ENCODE measurements around the gene HELLS. TPM values are rescaled to one million over a fixed set of nuclear protein-coding genes. Genes with fewer than 3 reads are reported as not detected.
"Not testable (repeated sequence)": the region's sequence is repeated elsewhere in the genome, so short reads cannot be mapped to it uniquely, and the experiment has no call there.

Gene HELLS
- total RNA-seq, 2 donors from 2014 or later = 3.0 to 3.9 TPM

DNA sequence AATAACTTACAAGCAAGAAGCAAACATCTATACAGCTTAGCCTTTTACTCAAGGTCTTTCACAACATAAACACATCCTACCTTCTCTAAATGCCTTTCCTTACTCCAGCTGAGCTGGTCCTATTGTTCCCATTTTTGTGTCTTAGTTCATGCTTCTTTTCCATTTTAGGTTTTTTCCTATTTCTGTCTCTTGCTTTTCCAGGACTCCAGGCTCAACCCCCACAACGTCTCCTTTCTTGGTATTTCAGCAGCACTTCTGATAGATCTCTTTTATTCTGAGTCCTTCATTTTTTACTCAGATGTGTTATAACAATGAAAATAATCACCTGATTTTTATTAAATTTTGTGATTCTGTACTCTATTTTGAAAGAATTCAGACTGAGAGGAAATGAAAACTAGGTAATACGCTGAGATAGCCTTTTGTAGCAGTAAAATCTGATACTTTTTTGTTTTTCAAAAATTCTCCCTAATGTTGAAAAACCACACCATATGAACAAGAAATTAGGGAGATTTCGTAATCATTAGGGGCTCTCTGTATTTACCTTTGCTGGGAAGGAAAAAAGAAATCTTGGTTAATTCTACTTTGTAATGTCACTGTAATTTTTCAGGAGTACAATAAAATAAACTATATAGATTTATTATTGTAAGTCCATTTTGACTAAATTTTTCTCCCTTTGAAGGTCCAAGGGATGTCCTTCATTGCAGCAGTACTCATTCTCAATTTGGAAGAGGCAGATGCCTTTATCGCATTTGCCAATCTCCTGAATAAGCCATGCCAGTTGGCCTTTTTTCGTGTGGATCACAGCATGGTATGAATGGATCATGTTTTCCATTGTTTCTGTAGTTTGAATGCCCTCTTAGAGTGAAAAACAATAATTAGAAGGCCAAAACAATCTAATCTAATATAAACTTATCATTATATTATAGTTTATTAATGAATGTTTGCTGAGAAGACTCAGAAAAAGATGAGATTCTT, 24.0 kb upstream of the HELLS start:
- DNase-seq (no peak), ATAC-seq (no peak)
- Histone ChIP-seq H3K9me3 (no peaks in the 10 kb centered on the region), H3K4me3 (no peak overlapping the region), H3K36me3 (replicated peaks in 1 of 2; ENCODE audit: insufficient read depth in 1 of 2, low read depth in 2 of 2) (peaks cover 0 to 3% of the 10 kb centered on the region in 2 donors), H3K27ac (no peak overlapping the region), H3K27me3 (no peaks in the 10 kb centered on the region), H3K4me1 (no peaks in the 10 kb centered on the region)
- 83 to 94% methylated on average over 5 of the region's 5 CpGs for WGBS, 2 donors
- intact Hi-C loops (cut with DNase I) = no loop called here
- TF ChIP-seq CTCF (IDR thresholded peaks at IDR 0.05) (no peak), POLR2A (IDR thresholded peaks at IDR 0.05) (no peak)

DNA sequence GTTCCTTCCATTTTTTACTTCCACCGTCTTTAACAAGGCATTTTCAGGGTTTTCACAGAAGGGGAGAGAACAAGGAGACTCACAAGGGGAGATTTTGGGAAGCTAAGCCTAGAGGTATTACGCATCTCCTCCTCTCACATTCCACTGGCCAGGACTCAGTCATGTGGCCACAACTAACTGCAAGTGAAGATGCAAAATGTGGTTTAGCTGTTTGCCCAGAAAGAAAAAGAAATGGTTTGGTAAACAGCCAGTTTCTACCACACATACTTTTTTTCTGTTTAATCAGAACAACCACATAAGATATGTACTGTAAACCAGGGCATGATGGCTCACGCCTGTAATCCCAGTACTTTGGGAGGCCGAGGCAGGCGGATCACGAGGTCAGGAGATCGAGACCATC, 21.4 kb upstream of the HELLS start:
- Histone ChIP-seq H3K27ac (no peak overlapping the region), H3K27me3 (no peaks in the 10 kb centered on the region), H3K9me3 (no peaks in the 10 kb centered on the region), H3K4me1 (no peaks in the 10 kb centered on the region), H3K36me3 (replicated peaks in 1 of 2; ENCODE audit: insufficient read depth in 1 of 2, low read depth in 2 of 2) (peaks cover 0 to 5% of the 10 kb centered on the region in 2 donors), H3K4me3 (no peak overlapping the region)
- 93 to 97% methylated on average over 7 of the region's 7 CpGs for WGBS, 2 donors
- TF ChIP-seq CTCF (IDR thresholded peaks at IDR 0.05) (no peak), POLR2A (IDR thresholded peaks at IDR 0.05) (no peak)
- ATAC-seq (no peak), DNase-seq (no peak)
- intact Hi-C loops (cut with DNase I) = no loop called here

- DNase-seq (no peak), ATAC-seq (no peak)
- 96 to 98% methylated on average over 5 of the region's 5 CpGs for WGBS, 2 donors
- no peaks in the 10 kb centered on the region for H3K4me1 ChIP-seq
- peaks cover 0 to 5% of the 10 kb centered on the region in 2 donors for H3K36me3 ChIP-seq (replicated peaks in 1 of 2; ENCODE audit: insufficient read depth in 1 of 2, low read depth in 2 of 2)
- H3K27ac ChIP-seq = no peak overlapping the region
- TF ChIP-seq POLR2A (IDR thresholded peaks at IDR 0.05) = no peak
- no peak for TF ChIP-seq CTCF (IDR thresholded peaks at IDR 0.05)
- no peaks in the 10 kb centered on the region for H3K27me3 ChIP-seq
- H3K9me3 ChIP-seq = no peaks in the 10 kb centered on the region
- intact Hi-C loops (cut with DNase I) = no loop called here
- no peak overlapping the region for H3K4me3 ChIP-seq
Measured at GRCh38 chr10:94524711-94525110, 20.9 kb upstream of the HELLS start.

GRCh38 chr10:94531550-94531949, 14.0 kb upstream of the HELLS start:
- H3K36me3 ChIP-seq (replicated peaks in 1 of 2; ENCODE audit: insufficient read depth in 1 of 2, low read depth in 2 of 2); intact Hi-C loops (cut with DNase I); H3K4me3 ChIP-seq; ATAC-seq; H3K27me3 ChIP-seq; H3K27ac ChIP-seq; H3K4me1 ChIP-seq; DNase-seq; H3K9me3 ChIP-seq: not testable (repeated sequence)

DNA sequence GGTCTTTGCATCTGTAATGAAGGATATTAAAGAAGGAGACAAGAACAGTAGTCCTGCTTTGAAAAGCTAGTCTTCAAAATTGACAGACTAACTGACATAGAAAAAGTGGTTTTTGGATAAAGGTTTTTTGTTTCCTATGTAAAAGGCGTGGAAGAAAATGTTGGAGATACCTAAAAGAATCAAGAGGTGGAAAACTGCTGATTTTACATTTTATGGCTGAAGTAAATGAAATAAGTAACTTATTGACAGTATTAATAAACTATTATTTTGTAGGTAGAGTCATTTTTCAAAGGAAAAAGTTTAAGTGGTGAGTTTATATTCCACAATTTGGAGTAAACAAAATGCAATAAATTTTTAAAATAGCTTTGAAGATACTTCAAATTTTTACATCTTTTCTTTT, 12.6 kb upstream of the HELLS start:
- H3K4me3 ChIP-seq = no peak overlapping the region
- WGBS, 2 donors = 93 to 97% methylated on average over 1 of the region's 1 CpG
- H3K9me3 ChIP-seq = peaks cover 0 to 4% (median 0%) of the 10 kb centered on the region in 3 donors
- H3K27me3 ChIP-seq = no peaks in the 10 kb centered on the region
- H3K27ac ChIP-seq = no peak overlapping the region
- intact Hi-C loops (cut with DNase I) = no loop called here
- peaks cover 0 to 6% of the 10 kb centered on the region in 2 donors for H3K36me3 ChIP-seq (replicated peaks in 1 of 2; ENCODE audit: insufficient read depth in 1 of 2, low read depth in 2 of 2)
- H3K4me1 ChIP-seq = no peaks in the 10 kb centered on the region
- DNase-seq (no peak), ATAC-seq (no peak)
- TF ChIP-seq CTCF (IDR thresholded peaks at IDR 0.05) (no peak), POLR2A (IDR thresholded peaks at IDR 0.05) (no peak)

DNA sequence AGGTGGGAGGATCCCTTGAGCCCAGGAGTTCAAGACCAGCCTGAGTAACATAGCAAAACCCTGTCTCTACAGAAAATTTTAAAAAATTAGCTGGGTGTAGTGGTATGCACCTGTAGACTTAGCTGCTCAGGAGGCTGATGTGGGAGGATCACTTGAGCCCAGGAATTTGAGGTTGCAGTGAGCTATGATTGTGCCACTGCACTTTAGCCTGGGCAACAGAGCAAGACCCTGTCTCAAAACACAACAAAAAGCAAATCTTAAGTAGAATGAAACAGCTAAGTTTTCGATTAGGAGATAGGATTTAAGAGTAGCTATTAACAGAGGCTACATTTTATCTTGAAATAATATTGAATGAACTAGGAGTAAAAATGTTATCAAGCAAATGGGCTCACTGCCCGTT, 3.3 kb upstream of the HELLS start:
- not testable (repeated sequence) for DNase-seq
- 31 to 48% methylated on average over 2 of the region's 2 CpGs for WGBS, 2 donors
- H3K4me1 ChIP-seq = peaks cover 21% of the 10 kb centered on the region

More for the DNA sequence above, 3.3 kb upstream of the HELLS start:
- H3K27ac ChIP-seq; H3K36me3 ChIP-seq (replicated peaks in 1 of 2; ENCODE audit: insufficient read depth in 1 of 2, low read depth in 2 of 2); ATAC-seq; H3K27me3 ChIP-seq; H3K9me3 ChIP-seq; H3K4me3 ChIP-seq; intact Hi-C loops (cut with DNase I): not testable (repeated sequence)
